Dedifferentiated amniotic fluid mesenchymal stem cell (primary cell): ENCODE measurements around the gene WDR37.
A peak's percentile ranks its signal among the peaks of the same experiment; 100 is the strongest.
"Not testable (repeated sequence)": the region's sequence is repeated elsewhere in the genome, so short reads cannot be mapped to it uniquely, and the experiment has no call there.

Source experiments
- DNase-seq: peaks from one replicate; pipeline ENCODE4 v3.0.0-alpha.2; 2016; ENCODE audit errors: extremely low spot score

Gene WDR37

DNA sequence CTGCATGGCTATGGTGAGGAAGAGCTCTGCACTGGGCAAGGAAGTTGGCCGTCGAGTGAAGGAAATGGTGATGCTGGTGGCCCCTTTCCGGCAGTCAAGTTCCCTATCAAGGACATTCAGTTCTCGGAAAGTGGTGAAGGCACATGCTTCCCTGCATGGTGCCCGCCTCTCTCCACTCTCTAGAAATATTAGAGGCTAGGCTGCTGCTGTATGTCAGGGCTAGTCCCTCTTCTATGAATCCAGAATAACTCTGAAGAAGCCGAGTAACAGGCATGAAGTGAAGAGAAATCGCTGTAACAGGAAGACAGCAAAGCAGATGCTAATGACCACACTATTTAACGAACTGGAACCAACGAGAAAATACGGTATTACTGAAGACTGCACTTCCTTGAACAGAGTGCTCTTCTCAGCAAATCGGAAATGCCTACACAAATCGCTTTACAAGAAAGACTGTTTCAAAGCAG, 12.6 kb upstream of the WDR37 start:
- no peak for DNase-seq

DNA sequence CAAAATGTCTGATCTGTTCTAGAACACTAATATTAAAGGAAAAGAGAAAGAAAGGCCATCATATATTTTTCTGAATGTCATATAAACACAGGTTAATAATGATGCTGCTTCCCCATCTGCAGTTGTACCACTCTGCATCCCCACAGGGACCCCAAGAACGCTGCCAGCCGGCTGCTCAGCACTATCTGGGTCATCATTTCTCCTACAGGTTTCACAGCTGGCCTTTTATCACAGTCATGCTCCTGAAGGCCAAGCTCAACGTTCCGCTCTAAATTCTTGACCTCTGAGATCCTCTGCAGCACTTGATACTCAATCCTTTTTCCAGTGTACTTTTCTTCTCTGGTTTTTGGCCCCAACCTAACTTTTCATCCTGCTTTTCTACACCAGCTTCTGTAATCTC, 12.0 kb upstream of the WDR37 start:
- no peak for DNase-seq

DNA sequence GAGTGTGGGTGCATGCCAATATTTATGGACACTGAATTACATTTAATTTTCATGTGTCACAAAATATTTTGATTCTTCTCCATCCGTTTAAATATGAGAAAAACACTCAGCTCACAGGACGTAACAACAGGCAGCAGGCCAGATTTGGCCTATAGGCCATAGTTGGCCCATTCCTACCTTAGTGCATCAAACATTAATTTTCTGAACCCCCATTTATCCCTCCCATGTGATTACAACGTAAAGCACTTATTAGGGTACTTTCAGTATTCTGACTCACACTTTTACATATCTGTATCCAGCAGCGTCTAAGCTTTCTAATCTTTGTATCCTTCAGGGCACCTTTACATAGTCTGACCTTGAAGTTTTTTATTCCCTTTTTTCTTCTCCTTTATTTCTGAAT, 11.2 kb upstream of the WDR37 start:
- DNase-seq, result no peak

DNA sequence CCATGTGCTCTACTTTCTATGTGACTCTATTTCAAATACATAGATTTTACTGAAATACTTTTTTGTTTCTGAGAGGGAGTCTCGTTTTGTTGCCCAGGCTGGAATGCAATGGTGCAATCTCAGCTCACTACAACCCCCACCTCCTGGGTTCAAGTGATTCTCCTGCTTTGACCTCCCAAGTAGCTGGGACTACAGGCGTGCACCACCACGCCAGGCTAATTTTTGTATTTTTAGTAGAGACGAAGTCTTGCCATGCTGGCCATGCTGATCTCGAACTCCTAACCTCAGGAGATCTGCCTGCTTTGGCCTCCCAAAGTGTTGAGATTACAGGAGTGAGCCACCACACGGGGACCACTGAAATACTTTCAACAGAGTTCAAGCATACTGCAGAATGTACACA, 10.8 kb upstream of the WDR37 start:
- no peak for DNase-seq

DNA sequence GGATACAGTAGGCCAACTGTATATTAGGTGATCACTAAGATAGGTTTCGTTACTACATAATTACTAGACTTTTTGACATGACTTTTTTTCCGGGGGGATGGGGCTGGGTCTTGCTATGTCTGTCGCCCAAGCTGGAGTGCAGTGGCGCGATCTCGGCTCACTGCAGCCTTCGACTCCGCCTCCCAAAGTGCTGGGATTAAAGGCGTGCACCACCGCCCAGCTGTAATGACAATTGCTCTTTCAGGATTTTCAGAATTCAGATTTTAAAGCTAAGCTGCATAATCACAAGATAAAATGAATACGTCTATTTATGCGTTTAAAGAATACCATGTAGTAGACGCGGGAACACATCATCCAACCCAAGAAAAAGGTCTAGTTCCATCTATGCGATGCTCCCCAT, 8.2 kb upstream of the WDR37 start:
- no peak for DNase-seq

DNA sequence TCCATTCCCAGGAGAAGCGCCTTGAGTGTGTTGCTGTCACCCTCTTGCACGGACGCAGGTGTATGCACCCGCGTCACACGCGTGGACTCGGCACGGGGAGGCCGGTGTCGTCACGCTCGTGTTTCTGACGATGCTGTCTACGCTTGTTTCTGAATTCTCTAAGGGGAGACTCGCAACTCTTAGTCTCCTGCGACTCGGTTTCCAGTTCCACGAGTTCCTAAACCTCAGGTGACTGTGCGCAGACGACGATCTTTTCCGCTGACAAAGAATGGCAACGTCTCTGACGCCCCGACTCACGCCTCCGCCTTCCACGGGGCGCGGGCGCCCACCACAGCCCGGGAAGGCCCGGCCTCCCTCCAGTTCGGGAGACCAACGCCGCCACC, 7.8 kb upstream of the WDR37 start:
- no peak for DNase-seq

DNA sequence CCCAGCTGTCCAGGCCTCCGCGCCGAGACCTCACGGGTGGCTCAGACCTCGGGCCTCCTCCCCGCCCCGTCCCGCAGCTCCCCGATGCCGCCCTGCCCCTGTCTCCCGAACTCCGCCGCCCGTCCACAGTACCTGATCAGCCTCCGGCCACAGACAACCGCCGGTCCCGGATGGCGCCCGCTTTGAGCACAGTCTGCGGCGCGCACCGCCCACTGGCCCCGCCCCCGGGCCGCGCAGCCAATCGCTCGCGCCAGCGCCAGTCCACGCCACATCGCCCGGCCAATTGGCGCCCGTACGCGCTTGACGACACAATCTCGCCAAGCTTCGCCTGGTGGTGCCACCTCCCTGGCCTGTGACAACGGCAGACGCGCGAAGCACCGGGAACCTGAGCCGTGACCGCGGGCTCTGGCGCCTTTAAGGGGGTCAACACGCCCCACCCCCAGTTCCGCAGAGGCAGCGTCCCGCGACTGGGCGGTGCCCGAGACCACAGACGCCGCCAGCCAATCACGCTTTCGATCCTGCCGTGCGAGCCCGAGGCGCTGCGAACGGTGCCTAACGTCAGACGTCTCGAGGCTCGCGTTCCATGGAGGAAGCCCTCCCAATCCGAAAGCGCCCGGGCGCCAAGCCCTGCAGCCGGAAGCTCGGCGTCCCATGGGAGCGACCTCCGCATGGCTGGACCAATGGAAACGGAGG, 7.3 kb upstream of the WDR37 start, which contains the start of gene IDI1:
Gene IDI1, minus strand, starts transcription at position 388 of the 693 bp plus-strand sequence. Its CDS starts 116 bp downstream, at position 272.
- DNase-seq, result peak; percentile 99

DNA sequence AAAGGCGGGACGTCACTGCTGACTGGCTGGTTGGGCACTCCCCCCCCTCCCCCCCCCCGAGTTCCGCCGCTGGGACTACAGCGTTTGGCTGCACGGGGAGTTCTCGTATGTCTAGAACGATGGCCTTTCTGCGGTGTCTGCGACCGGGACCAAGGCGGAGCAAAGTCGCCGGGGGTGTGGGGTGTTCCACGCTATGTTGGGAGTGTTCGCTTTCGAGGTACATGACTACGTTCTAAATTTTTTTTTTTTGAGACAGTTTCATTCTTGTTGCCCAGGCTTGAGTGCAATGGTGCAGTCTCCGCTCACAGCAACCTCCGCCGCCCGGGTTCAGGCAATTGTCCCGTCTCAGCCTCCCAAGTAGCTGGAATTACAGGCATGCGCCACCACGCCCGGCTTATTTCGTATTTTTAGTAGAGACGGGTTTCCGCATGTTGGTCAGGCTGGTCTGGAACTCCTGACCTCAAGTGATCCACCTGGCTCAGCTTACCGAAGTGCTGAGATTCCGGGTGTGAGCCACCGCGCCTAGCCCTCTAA, 6.7 kb upstream of the WDR37 start:
- DNase-seq, result peak; percentile 39

DNA sequence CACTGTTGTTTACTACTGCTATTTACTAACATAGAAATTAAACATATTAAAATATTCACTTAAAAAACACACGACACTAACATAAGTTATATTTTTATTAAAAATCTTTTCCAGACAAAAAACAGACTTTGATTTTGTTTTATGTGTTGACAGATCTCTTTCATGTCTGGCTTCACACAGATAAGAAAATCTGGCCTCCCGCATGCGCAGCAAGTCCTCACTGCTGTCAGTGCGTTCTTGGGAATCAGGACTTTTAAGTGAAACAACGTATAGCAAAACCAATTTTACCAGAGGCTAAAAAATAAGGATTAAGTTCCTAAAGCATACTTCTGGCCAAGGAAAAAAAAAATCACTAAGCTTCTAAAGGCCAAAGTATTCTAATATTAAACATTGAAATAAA, 6.0 kb upstream of the WDR37 start:
- DNase-seq, result no peak

DNA sequence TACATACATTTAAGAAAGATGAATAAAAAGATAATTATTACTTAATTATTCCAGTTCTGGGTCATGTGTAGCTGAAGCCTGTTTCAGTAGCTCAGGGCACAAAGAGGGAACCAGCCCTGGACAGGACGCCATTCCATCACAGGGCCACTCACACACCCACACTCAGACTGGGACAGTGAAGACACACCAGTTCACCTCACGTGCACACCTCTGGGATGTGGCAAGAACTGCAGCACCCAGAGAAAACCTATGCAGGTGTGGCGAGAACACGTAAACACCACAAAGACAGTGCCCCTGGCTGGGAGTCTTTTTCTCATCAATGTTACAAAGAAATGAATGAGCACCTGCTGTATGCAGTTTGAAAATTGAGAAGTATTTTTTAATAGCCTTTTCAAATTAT, 5.6 kb upstream of the WDR37 start:
- DNase-seq, result no peak

DNA sequence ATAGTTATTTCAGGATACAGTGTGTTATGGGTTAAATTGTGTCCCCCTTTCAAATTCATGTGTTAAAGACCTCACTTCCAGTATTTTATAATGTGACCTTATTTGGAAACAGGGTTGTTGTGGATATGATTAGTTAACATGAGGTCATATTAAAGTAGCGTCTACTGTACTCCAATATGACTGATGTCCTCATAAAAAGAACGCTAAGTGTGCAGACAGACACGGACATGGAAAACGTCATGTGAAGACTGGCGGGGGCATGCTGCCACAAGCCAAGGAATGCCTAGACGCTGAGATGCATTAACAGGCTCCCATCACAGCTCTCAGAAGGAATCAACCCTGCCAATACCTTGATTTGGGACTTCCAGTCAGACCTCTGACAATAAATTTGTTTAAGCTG, 1.5 kb upstream of the WDR37 start:
- no peak for DNase-seq

DNA sequence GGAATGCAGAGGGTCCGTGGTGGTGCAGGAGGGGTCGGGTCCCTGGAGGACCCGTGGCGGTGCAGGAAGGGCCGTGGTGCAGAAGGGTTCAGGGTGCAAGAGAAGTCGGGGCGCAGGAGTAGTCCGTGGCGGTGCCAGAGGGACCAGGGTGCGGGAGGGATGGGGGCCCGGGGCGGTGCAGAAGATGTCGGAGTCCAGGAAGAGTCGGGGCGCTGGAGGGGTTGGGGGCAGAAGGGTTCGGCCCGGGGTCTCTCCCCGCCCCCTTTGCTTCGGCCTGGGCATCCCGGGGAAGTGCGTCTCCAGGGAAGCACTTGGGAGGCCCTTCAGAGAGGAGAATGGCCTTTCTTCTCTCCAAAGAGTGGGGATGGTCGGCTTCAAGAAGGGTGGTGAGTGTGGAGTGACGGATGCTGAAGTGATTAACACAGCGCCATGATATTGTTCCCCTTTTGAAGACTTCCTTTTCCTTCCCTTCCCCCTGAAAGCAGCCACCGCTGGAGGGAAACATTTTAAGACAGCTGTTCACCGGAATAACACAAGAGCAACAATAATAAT, 997 bp downstream of the WDR37 start:
- DNase-seq, result no peak

DNA sequence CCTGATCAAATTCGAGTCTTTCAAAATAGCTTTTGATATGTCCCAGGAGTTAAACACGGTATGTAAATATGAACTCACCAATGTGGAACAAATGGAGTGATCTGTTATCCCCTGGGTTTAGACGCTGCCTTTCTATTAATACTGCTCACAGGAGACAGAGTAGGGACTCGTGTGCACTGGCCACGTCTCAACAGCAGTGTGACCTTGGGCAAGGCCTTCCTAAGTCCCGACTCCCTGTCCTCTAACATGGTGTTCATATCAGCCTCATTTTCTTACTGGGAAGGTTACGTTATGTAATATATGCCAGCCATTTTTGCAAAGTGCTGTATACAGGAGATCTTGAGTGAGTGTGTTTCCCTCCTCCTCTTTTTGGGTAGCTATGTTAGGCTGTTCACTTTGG, 1.8 kb downstream of the WDR37 start:
- no peak for DNase-seq

DNA sequence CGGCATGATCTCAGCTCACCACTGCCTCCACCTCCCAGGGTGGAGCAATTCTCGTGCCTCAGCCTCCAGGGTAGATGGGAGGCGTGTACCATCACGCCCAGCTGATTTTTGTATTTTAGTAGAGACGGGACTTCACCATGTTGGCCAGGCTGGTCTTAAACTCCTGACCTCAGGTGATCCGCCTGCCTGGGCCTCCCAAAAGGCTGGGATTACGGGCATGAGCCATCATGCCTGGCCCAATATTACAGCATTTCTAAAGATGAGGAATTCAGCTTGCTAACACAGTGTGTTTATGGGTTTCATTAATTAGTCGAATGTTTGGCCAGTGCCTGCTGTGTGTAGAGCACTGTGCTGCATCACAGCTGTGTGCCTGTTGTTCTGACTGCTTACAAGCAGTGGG, 3.7 kb downstream of the WDR37 start:
- DNase-seq, result no peak

DNA sequence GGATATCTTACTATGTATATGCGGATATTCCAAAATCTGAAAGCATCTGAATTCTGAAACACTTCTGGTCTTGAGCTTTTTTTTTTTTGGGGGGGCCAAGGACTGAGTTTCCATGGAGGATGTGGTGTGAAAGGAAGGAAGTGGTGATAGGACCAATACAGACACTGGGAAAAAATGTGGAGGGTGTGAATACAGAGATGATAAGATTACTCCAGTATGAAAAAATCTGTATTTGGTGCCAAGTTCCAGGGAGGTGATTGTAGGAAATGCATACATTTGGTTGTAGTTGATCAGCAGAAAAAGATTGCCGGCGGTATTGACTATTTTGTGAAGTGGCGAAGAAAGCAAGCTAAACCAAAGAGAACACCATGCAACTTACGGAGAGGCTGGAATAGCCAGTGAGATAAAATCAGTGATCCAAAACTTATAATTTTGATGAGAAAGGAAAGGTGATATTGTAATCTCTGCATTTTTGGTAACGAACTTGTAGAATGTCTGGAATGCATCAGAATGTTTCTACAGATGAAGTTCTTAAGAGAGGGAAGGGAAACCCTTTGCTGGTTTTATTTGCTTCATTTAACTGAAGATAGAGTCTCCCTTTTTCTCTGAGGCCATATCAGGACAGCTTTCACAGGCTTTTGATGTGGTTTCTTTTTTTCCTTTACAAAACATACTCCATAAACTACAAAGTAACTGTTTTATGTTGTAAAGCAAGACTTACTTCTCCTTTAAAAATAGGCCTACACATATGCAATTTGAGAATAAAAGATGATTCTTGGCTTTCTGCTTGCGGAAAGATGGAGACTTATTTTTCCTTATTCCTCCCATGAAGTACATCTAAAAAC, 6.0 kb downstream of the WDR37 start:
- no peak for DNase-seq

DNA sequence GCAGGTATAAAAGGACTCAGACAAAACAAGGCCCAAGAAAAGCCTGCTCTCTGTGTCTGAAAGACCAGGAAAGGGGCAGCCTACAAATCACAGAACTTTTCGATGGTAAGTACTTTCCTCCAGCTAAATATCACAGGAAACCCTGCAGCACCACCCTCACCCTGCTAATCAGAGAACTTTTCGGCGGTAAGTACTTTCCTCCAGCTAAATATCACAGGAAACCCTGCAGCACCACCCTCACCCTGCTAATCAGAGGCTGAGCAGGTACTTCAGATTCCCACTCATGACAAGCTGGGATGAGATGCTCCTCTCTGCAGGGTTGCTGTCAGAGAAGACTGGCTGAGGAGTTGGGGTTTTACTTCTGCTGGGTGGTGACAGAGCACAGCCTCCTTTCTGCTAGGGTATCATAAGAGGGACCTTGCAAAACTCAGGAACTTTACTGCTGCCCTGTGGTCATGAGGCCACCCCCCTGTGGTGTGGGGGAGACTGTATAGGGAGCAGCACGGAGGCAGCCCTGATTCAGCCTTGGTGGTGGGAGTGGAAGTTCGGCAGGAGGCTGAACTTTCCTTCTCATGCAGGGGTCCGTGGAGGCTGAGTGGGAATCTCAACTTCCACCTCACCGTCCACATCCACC, 7.2 kb downstream of the WDR37 start:
- no peak for DNase-seq

DNA sequence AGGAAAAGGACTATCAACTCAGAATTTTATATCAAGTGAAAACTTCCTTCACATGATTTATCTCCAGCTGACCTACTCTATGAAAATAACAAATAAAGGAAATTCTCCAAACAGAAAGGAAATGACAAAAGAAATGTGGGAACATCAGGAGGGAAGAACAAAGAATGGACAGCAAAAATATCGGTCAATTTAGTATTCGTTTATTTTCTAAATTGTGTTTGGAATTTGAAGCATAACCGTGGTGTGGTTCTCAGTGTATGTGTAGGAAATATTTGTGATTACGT, 8.7 kb downstream of the WDR37 start:
- DNase-seq, result no peak

DNA sequence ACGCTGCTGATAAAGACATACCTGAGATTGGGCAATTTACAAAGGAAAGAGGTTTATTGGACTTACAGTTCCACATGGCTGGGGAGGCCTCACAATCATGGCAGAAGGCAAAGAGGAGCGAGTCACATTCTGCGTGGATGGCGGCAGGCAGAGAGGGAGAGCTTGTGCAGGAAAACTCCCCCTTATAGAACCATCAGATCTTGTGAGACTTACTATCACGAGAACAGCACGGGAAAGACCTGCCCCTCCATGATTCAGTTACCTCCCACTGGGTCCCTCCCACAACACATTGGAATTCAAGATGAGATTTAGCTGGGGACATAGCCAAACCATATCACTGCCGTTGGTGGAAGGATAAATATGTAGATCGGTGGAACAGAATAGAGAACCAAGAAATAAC, 10.5 kb downstream of the WDR37 start:
- not testable (repeated sequence) for DNase-seq

DNA sequence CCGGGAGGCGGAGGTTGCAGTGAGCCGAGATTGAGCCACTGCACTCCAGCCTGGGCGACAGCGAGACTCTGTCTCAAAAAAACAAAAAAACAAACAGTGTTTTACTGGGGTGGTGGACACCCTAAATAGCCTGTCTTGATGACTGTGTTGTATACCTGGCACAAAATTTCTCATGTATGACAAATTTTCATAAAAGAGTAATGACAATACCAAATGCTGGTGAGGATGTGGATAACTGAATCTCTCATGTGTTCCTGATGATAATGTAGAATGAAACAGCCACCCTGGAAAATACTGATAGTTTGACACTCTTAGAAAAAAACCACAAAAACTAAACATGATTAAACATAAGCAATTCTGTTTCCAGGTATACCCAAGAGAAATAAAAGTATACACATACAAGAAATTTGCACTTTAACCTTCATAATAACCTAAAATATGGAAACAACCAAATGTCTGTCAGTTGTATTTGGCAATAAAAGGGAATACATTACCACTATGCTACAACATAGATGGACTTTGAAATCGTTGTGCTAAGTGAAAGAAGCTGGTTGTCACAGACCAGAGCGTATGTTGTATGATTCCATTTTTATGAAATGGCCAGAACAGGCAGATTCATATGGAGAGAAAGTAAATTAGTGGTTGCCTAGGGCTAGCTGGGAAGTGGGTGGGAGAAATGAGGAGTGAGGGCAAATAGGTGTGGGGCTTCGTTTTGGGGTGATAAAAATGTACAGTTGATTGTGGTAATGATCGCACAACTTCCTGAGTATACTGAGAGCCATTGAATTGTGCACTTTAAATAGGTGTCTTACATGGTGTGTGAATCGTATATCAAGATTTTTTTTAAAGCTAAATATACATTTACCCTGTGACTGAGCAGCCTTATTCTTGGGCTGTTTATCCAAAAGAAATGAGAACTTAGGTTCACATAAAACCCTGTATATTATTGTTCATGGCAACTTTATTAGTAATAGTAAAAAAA, 12.5 kb downstream of the WDR37 start:
- DNase-seq, result no peak

DNA sequence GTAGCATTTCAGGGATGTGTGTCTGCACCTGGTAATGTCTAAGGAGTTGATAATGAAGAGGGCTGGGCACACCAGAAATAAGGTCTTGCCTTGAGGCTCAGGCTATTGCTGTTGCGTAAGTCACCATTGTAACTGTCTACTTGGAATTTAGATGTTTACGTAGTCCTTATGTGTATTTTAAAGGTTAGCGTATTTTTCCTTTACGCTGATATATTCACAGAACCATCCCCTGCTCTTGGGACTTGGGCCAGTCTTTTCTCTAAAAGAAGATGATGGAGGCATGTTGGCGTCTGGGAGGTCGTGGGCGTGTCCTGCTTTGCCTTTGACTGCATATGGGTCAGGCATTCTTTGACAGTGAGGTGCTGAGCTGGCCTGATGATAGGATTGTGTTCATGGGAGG, 14.7 kb downstream of the WDR37 start:
- DNase-seq, result no peak

DNA sequence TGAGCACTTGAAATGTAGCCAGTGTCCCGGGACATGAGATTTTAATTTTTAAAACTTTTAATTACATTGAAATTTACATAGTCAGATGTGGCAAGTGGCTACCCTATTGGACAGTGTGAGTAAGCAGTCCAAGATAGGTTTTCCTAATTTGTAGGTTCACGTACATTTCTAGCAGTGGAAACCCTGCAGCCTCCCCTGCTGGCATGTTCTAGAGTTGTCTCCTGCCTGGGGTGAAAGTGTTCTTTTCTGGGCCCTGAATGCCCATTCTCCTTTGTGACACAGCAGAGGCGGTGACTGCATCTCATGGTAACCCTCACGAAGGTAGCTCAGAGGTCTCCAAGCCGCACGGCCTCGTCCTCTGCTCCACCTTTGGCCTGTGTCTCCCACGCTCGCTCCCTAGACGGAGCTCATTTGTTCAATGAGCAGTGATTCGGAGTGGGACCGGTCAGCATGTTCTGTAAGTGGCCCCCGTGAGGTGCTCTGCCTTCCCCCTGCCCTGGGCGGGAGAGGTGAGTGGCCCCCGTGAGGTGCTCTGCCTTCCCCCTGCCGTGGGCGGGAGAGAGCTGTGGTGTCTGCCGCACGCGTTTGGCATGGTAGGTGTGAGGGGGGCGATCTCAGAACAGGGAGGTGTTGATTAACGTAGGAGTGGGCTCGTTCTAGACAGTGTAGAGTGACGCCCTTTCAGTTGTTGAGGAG, 18.0 kb downstream of the WDR37 start:
- DNase-seq, result no peak
